Activated CD4-positive, alpha-beta T cell treated with anti-CD3 and anti-CD28 coated beads, Interleukin-2, amount 10 ng/mL, durations not matched to agents 24 days and 14 days (primary cell): ENCODE results near the gene FCER1G. TPM values are rescaled to one million over a fixed set of nuclear protein-coding genes. Genes with fewer than 3 reads are reported as not detected.

Experiments used
- DNase-seq: peaks from one replicate; pipeline ENCODE4 v3.0.0; 2022
- H3K27ac Mint-ChIP-seq: one replicate; pipeline ENCODE4 v1.8.0; 2022; ENCODE audit warnings: mild to moderate bottlenecking, mixed read lengths
- H3K27me3 Mint-ChIP-seq: one replicate; pipeline ENCODE4 v1.8.0; 2022; ENCODE audit warnings: mixed read lengths
- H3K36me3 Mint-ChIP-seq: one replicate; pipeline ENCODE4 v1.8.0; 2022; ENCODE audit warnings: low read depth, mild to moderate bottlenecking, mixed read lengths
- H3K4me1 Mint-ChIP-seq: one replicate; pipeline ENCODE4 v1.8.0; 2021; ENCODE audit warnings: mixed read lengths
- H3K4me3 Mint-ChIP-seq: one replicate; pipeline ENCODE4 v1.8.0; 2022; ENCODE audit warnings: mild to moderate bottlenecking, moderate library complexity, mixed read lengths
- H3K9me3 Mint-ChIP-seq: one replicate; pipeline ENCODE4 v1.8.0; 2021; ENCODE audit warnings: mixed read lengths
- intact Hi-C: fragments of 100-400 bp; cut with micrococcal nuclease; formaldehyde crosslinking; loops from one replicate; pipeline ENCODE4 v1.15.1; 2023
- total RNA-seq: library from RNA; stranded (reverse); gene quantifications from 2 replicates; pipeline ENCODE4 v1.2.3, GENCODE V29; 2022

FCER1G gene
- total RNA-seq, 1 donor from 2014 or later: 0.63 TPM

DNA sequence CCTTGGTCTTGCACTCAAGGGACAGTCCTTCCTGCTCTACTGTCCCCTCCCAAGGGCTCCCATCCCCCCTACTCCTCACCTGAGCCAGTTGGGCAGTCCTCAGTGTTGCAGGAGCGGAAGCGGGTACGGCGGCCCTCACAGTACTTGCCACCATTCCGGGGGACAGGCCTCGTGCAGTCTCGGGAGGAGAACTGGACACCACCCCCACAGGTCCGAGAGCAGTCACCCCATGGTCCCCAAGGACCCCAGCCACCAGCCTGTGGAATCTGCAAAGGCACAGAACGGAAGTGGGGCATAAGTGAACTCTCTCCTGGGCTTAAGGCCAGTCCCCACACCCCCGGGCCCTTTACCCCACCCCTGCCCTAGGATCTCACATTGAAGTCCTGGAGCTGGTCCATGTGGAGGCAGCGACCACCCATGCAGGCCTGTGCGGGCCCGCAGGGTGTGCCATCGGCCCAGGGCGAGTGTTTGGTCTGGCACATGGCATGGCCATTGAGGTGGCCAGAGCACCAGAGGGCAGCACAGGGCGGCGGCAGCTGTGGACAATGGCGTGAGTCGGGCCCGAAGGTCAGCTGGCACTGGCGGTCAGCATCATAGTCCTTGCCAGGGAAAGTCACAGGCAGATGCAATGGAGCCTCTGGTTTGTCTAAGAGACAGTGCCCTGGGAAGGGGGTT, 21.4 kb upstream of the FCER1G start:
- no peaks in the 10 kb centered on the region for H3K27me3 Mint-ChIP-seq
- peaks cover 28% of the 10 kb centered on the region for H3K4me1 Mint-ChIP-seq
- H3K27ac Mint-ChIP-seq: no peak overlapping the region
- no peaks in the 10 kb centered on the region for H3K9me3 Mint-ChIP-seq
- no peak overlapping the region for H3K4me3 Mint-ChIP-seq
- no peak for DNase-seq
- intact Hi-C loops: no loop called here
- H3K36me3 Mint-ChIP-seq: no peaks in the 10 kb centered on the region

DNA sequence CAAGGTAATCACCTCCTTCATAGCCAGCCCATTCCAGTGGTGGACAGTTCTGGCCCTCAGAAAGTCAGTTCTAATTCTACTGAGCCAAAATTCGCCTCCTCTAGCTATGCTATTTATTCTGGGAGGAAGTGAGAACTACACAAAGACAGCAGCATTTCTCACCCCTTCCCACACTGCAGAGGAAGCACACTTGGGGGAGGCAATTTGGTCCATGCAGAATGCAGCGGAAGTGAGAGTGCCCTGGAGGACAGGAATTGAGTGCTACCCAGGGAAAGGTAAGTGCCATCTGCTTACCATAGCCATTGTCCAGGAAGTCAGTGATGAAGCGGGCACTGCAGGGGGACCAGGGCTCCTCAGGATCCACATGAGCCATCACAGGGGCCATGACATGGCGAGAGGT, 19.9 kb upstream of the FCER1G start:
- Mint-ChIP-seq H3K9me3 (no peaks in the 10 kb centered on the region), H3K36me3 (no peaks in the 10 kb centered on the region), H3K4me3 (peak overlapping the region; percentile 7), H3K27ac (peak overlapping the region; percentile 62), H3K27me3 (no peaks in the 10 kb centered on the region), H3K4me1 (peaks cover 34% of the 10 kb centered on the region)
- intact Hi-C loops: no loop called here
- DNase-seq: no peak

DNA sequence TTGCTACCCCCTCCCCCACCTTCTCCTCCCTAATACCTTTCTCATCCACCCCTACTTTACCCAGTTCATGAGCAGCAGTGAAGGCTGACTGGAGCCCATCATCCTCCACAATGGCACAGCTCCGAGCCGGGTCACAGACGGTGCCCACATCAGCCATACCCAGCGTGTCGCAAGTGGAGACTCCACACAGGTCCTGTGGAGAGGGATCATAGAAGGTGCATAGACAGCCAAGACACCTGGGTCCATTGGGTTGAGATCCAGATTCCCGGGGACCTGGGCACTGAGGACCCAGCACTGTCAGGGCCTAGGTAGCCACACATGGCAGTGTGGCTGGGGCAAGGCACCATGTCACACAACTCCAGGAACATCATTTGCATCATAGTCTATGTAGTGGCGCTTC, 19.0 kb upstream of the FCER1G start:
- no peaks in the 10 kb centered on the region for H3K9me3 Mint-ChIP-seq
- DNase-seq: no peak
- H3K4me1 Mint-ChIP-seq: peaks cover 44% of the 10 kb centered on the region
- intact Hi-C loops: no loop called here
- peak overlapping the region; percentile 32 for H3K4me3 Mint-ChIP-seq
- H3K27ac Mint-ChIP-seq: no peak overlapping the region
- H3K27me3 Mint-ChIP-seq: no peaks in the 10 kb centered on the region
- H3K36me3 Mint-ChIP-seq: no peaks in the 10 kb centered on the region

DNA sequence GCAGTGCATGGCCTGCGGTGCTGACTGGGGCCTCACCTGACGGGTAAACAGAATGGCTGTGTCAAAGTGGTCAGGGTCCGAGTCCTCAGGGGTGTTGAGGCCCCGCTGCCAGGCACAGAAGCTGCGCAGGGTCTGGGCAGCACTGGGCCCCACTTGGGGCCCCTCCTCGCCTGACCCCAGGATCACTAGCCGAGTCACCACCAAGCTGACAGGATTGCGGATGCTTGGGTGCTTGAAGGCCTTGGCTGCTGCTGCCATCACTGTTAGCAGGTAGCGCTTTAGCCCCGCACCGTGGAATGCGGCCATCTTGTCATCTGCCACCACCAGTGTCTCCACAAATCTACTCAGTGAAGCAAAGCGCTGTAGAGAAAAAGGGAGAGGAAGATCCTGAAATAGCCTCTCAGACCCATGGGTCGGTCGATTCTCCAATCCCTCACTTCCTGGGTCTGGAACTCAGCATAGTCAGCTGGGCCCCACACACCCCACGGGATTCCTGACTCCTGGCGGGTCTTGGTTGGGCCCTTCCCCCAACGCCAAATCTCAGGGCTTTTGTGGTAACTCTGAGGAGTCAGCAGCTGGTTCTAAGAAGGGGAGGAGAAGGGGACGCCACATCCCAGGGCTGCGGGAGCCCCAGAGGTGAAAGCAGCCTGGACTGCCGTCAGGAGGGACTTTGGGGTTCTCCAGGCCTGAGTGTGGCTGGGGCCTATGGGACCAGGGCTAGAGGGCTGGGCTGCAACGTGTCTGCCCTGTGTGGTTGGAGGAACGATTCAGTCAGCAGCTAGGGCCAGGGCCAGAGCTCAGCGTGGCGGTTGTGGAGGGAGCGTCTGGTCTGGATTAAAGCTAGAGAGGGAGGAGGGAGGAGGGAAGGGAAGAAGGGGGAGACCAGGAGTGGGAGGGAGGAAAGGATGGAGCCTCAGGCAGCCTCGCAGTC, 18.3 kb upstream of the FCER1G start:
- intact Hi-C loops: no loop called here
- no peak overlapping the region for H3K27ac Mint-ChIP-seq
- H3K36me3 Mint-ChIP-seq: no peaks in the 10 kb centered on the region
- no peaks in the 10 kb centered on the region for H3K27me3 Mint-ChIP-seq
- DNase-seq: no peak
- H3K9me3 Mint-ChIP-seq: no peaks in the 10 kb centered on the region
- peaks cover 50% of the 10 kb centered on the region for H3K4me1 Mint-ChIP-seq
- no peak overlapping the region for H3K4me3 Mint-ChIP-seq

DNA sequence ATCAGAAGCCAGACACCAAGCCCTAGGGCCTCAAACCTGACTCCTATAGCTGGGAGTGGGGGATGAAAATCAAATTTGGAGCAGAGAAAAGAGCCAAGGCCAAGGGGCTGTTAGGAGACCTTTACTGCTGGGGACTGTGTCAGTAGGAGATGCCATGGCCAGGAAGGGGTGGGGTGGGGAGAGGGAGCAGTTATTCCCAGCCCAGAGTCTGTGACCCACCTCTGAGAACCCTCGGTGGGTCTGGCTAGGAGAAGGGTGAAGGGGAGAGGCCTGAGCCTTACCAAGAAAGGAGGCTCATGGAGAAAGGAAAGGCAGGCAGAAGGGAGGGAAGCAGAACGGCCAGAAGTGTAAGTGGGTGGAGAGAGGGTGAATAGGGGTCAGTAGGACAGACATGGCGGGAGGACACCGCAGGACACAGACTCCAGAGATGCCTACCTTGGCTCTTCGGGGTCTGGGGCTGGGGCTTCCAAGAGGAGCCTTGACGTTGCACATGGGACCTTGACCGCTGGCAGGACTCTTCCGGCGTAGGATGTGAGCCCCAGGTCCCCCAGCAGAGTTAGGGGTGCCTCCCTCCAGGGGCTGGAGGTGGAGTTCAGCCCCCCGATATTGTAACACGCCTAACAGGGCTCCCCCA, 17.4 kb upstream of the FCER1G start:
- H3K27me3 Mint-ChIP-seq: no peaks in the 10 kb centered on the region
- DNase-seq: no peak
- intact Hi-C loops: no loop called here
- H3K4me1 Mint-ChIP-seq: peaks cover 51% of the 10 kb centered on the region
- no peaks in the 10 kb centered on the region for H3K9me3 Mint-ChIP-seq
- no peak overlapping the region for H3K27ac Mint-ChIP-seq
- H3K36me3 Mint-ChIP-seq: peaks cover 1% of the 10 kb centered on the region
- H3K4me3 Mint-ChIP-seq: no peak overlapping the region

DNA sequence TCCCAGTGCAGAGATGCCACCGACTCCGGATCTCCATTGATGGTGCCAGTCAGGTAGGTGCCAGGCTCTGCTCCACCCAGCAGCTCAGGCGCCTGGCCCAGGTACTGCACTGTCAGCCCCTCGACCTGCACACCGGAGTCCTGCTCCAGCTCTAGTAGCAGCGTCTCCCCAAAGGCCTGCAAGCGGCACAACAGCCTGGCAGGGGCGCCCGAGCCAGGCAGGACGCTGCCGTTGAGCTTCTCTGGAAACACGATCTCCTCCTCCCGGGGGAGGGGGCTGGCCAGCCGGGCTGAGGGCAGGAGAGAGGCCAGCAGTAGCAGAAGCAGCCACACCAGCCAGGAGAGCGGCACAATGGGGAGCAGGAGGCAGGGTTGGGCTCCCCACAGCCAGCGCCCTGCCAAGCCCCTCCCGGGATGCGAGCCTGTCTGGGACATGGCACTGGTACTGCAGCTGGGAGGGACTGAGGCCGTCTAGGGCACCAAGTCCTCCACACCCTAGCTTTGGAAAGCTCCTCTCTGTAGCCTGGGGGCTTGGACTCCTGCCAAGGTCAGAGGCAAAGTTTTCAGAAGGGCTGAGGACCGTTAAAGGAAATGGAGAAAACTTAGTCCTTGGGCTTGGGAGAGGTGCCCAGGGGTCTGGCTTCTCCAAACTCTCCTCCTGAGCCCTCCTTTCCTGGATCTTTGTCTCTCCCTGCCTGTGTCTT, 16.8 kb upstream of the FCER1G start:
- intact Hi-C loops: no loop called here
- Mint-ChIP-seq H3K27ac (no peak overlapping the region), H3K4me1 (peaks cover 51% of the 10 kb centered on the region), H3K36me3 (peaks cover 4% of the 10 kb centered on the region), H3K4me3 (no peak overlapping the region), H3K27me3 (no peaks in the 10 kb centered on the region), H3K9me3 (no peaks in the 10 kb centered on the region)
- no peak for DNase-seq

DNA sequence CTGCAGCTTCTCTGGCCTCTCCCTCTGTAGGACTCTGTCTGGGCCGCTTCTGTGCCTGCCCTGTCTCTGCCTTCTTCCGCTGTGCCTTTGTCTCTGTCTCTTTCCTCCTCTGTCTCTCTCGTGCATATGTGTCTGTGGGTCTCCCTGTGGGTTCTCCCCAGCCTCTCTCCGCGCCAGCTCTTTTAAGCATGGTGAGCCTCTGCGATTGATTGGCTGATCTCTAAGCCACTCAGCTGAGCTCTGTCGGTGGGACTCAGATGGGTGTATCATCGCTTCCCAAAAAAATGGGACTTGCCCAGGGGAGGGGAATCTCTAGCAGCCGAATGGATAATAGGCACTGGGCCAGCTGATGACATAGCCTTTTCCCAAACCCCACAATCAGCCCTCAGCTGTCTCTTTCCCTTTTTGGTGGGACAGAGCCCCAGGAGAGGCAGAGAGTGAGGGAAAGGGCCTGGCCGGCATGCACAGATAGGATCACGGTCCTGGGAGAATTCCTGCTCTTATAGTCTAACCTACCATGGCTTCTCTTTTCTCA, 16.1 kb upstream of the FCER1G start, which contains the start of gene ADAMTS4:
Gene ADAMTS4 (minus strand): TSS at position 158 of the 535 bp plus-strand sequence. CDS start 427 bp downstream, outside the sequence.
- Mint-ChIP-seq H3K9me3 (no peaks in the 10 kb centered on the region), H3K27me3 (no peaks in the 10 kb centered on the region), H3K36me3 (peaks cover 9% of the 10 kb centered on the region), H3K4me1 (peaks cover 51% of the 10 kb centered on the region), H3K4me3 (no peak within 1 kb of the TSS), H3K27ac (peak within 1 kb of the TSS; percentile 96)
- intact Hi-C loops: no loop called here
- DNase-seq: no peak

DNA sequence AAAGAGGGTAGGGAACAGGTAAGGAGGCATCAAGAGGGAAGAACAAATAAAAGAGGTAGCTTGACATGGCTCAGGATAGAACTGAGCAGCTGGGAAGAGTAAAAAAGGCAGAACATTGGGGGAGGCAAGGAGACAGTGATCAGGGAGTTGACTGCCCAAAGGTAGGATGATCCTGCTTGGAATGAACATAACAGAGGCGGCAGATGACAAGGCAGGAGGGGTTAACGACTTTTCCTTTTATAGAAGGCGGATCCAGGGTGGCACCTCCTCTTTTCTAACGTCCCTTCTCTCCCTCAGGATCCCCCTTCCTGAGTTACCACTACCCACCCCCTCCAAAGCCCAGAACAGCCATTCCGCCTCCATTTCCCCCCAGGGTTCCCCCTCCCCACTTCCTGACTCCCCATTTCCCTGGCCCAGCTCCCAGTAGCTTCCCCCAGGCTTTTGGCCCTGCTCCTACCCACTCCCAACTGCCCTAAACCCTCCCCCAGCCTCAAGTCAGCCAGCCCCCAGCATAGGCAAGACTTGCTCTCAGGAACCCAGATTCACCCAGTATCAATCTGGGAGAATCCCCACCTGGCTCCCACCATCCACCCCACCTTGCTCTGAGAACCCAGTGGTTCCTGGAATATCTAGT, 15.5 kb upstream of the FCER1G start:
- no peaks in the 10 kb centered on the region for H3K27me3 Mint-ChIP-seq
- peaks cover 56% of the 10 kb centered on the region for H3K4me1 Mint-ChIP-seq
- peak overlapping the region; percentile 96 for H3K27ac Mint-ChIP-seq
- H3K36me3 Mint-ChIP-seq: peaks cover 15% of the 10 kb centered on the region
- DNase-seq: no peak
- intact Hi-C loops: no loop called here
- H3K4me3 Mint-ChIP-seq: peak overlapping the region; percentile 94
- H3K9me3 Mint-ChIP-seq: no peaks in the 10 kb centered on the region

DNA sequence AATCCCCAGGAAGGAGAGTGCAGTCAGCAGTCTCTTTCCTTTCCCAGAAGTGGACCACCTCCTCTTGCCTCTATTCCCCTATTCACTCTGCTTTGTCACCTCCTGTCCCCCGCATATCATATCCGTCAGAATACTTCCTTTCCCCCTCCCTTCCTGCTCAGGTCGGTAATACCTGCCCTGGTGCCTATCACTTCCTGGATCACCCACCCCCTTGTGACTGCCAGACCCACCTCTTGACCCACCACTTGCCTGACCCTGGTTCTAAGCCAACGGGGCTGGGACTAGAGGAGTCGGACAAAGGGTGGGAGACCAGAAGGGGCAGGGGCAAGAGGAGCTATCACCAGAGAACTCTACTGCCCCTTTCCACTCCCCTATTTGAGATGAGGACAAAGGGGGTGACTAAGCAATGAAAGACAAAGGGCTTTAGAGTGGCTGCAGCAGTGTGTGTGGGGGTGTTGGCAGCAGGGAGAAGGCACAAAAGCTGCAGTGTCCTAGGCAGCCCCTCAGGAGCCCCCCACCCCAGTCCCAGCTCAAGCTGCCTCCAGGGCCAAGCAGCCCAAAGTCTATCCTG, 14.6 kb upstream of the FCER1G start:
- Mint-ChIP-seq H3K27me3 (no peaks in the 10 kb centered on the region), H3K36me3 (peaks cover 19% of the 10 kb centered on the region), H3K9me3 (no peaks in the 10 kb centered on the region), H3K4me1 (peaks cover 54% of the 10 kb centered on the region), H3K27ac (peak overlapping the region; percentile 96), H3K4me3 (peak overlapping the region; percentile 94)
- DNase-seq: peak; percentile 72
- intact Hi-C loops: no loop called here

DNA sequence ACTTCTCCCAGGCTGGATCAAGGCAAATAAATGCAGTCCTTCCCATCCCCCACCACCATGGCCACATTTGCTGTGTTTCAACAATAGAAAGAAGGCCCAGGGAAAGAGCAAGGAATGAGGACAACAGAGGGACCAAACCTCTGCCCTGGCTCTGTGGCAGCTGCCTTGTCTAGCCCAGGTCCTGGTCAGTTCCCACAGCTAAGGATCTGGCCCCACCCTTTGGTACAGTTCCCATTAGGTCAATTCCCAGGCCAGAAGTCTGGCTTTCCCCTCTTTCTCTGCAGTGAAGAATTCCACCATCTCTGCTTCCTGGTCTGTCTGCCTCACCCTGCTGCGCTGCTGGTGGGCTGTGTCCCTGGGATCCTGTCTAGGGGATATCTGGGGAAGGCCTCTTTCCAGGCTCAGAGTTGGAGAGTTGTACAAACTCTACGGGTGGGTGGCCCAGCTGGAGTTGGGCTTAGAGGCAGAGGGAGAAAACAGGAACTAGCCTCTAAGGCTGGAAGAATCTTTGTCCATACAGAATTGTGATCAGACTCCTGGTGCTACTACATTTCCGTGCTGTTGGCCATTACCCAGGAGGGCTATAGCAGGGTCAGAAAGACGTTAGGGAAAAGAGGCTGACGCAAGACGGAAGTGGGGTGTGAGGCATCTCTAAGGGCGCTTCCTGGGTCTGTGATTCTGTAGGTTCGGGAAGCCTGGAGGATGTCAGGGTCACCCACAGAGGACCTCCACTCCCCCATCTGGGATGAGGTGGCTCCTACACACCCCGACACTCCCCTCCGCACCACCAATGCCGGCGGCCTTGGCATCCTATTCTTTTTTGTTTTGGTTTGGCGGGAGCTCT, 13.9 kb upstream of the FCER1G start:
- Mint-ChIP-seq H3K36me3 (peaks cover 22% of the 10 kb centered on the region), H3K27me3 (no peaks in the 10 kb centered on the region), H3K9me3 (no peaks in the 10 kb centered on the region), H3K4me3 (peak overlapping the region; percentile 94), H3K4me1 (peaks cover 55% of the 10 kb centered on the region), H3K27ac (peak overlapping the region; percentile 96)
- intact Hi-C loops: no loop called here
- no peak for DNase-seq

DNA sequence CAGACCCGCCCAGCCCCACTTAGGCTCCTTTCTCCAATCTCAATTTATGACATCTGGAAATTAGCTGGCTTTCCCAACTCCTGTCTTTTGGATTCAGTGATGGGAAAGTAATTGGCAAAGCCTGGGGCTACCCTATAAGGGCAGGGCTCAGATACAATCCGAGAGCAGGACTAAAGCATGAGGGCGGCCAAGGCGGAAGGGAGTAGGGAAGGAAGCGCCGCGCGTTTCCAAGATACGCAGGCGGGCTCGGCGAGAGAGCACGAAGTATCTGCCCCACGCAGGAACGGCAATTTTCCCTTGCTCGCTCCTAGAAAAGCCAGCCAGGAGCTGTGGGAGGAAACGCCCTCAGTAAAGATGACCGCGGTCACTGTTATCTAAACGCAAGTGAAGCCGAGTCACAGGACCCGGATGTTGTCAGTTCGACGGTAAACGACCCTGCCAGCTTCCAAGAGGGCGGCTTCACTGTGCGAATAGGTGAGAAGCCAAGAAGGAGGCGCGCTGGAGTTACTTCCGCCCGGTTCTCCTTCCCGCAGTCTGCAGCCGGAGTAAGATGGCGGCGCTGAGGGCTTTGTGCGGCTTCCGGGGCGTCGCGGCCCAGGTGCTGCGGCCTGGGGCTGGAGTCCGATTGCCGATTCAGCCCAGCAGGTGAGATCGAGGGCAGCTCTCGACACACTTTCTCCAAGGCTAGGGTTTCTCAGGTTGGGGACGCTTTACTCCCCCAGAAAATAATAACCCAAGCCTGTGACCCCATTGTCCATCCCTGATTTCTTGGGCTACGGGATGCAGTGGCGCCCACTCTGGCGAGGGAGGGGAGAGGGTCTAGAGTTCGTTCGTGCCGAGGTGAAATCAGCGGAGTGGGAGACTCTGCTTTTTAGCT, 13.0 kb upstream of the FCER1G start, which contains the start of gene NDUFS2:
Gene NDUFS2 (plus strand): TSS at position 532 of the 877 bp plus-strand sequence. CDS start 19 bp downstream, at position 551.
- peaks cover 61% of the 10 kb centered on the region for H3K4me1 Mint-ChIP-seq

More for the DNA sequence above, 13.0 kb upstream of the FCER1G start, which contains the start of gene NDUFS2:
- Mint-ChIP-seq H3K27me3 (no peaks in the 10 kb centered on the region), H3K4me3 (peak within 1 kb of the TSS; percentile 94), H3K36me3 (peaks cover 25% of the 10 kb centered on the region), H3K27ac (peak within 1 kb of the TSS; percentile 96), H3K9me3 (no peaks in the 10 kb centered on the region)
- DNase-seq: peak; percentile 98
- intact Hi-C loops: loop anchor here (1.0 to 2.0 kb wide), 4 partner anchors 17 to 157 kb away; partner anchors contain the start of genes DEDD and USF1
